ENCODE results near the gene NRP1. TPM values are rescaled to one million over a fixed set of nuclear protein-coding genes. Genes with fewer than 3 reads are reported as not detected.
A peak's percentile ranks its signal among the peaks of the same experiment; 100 is the strongest.

The NRP1 gene
- total and polyA plus RNA-seq, 4 donors = 19.2 to 221 (median 82.2) TPM

DNA sequence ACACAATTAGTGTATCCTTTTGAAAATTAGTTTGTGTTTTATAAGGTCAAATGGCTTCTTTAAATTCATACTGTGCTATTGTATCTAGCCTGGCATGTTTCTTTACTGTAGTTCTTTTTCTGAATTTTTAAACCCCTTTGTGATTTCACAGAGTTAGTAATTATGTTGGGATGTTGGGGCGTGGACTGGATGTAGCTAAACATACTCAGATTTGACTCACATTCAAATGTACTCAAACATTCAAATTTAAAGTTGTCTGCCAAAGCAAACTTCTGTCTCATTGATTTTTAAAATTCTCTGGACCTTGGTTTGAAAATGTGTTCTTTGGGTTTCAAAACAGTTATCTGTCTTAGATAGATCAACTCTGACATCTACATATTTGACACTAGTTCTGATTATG lies 7.2 kb upstream of the NRP1 start:
- 6 to 9% methylated on average over 1 of the region's 1 CpG for WGBS, 2 donors
- H3K9me3 ChIP-seq (ENCODE audit: control insufficient read depth, low read length) = no peaks in the 10 kb centered on the region
- no peaks in the 10 kb centered on the region for H3K36me3 ChIP-seq (ENCODE audit: control insufficient read depth in 1 of 2, insufficient read depth in 2 of 2, low read length in 1 of 2)
- no peak overlapping the region for H3K27ac ChIP-seq (ENCODE audit: low read depth in 1 of 2, low read length in 2 of 2)
- H3K4me3 ChIP-seq (ENCODE audit: low read length in 2 of 2) = no peak overlapping the region
- H3K27me3 ChIP-seq (ENCODE audit: control insufficient read depth in 1 of 2, insufficient read depth in 2 of 2, low read length in 1 of 2) = no peaks in the 10 kb centered on the region
- no peak for DNase-seq
- no peak for ATAC-seq (ENCODE audit: low FRiP score)
- H3K4me1 ChIP-seq (ENCODE audit: control insufficient read depth in 1 of 2, insufficient read depth in 2 of 2, low read length in 2 of 2) = no peaks in the 10 kb centered on the region
- intact Hi-C loops (cut with DNase I) = loop anchor here in 1 of 2 donors (5.0 kb wide), 1 partner anchor 81 kb away; no protein-coding TSS in a partner anchor

DNA sequence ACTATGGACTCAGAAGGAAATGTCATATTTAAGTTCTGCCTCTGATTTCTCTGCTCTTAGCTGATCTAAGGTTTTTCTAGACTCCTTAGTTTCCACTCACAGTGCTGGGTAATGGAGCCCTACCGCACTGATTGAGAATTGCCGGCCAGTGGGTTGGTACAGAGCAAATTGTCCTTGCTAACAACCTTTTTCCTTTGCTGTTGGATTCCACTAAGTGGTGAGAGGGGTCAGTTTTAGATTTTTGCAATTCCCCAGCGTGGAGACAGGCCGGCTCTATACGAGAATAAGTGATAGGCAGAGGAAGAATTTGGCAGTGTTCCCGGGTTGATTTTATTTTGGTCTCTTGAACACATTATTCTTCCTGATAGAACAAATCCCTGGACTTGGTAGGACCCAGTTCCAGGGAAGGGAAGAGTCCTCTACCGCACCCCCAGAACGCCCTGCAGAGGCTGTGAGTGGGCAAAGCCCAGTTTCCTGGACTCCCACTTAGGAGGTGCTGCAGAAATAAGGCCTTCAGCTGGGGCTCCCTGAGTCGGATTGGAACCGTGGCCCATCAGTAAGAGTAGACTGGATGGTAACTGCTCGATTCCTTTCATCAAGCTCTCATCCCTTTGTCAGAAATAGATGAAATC lies 3.0 kb upstream of the NRP1 start:
- Histone ChIP-seq H3K27me3 (ENCODE audit: control insufficient read depth in 1 of 2, insufficient read depth in 2 of 2, low read length in 1 of 2) (no peaks in the 10 kb centered on the region), H3K4me1 (ENCODE audit: control insufficient read depth in 1 of 2, insufficient read depth in 2 of 2, low read length in 2 of 2) (no peaks in the 10 kb centered on the region), H3K4me3 (ENCODE audit: low read length in 2 of 2) (peak overlapping the region; percentile 61 to 65), H3K36me3 (ENCODE audit: control insufficient read depth in 1 of 2, insufficient read depth in 2 of 2, low read length in 1 of 2) (no peaks in the 10 kb centered on the region), H3K9me3 (ENCODE audit: control insufficient read depth, low read length) (no peaks in the 10 kb centered on the region), H3K27ac (ENCODE audit: low read depth in 1 of 2, low read length in 2 of 2) (peak overlapping the region; percentile 15 to 65)
- DNase-seq = peak in 1 of 2 donors; percentile 59
- intact Hi-C loops (cut with DNase I) = loop anchor here (5.0 to 10.0 kb wide), 6 partner anchors 127 to 947 kb away; no protein-coding TSS in a partner anchor
- no peak for ATAC-seq (ENCODE audit: low FRiP score)
- 22 to 23% methylated on average over 11 of the region's 11 CpGs for WGBS, 2 donors

DNA sequence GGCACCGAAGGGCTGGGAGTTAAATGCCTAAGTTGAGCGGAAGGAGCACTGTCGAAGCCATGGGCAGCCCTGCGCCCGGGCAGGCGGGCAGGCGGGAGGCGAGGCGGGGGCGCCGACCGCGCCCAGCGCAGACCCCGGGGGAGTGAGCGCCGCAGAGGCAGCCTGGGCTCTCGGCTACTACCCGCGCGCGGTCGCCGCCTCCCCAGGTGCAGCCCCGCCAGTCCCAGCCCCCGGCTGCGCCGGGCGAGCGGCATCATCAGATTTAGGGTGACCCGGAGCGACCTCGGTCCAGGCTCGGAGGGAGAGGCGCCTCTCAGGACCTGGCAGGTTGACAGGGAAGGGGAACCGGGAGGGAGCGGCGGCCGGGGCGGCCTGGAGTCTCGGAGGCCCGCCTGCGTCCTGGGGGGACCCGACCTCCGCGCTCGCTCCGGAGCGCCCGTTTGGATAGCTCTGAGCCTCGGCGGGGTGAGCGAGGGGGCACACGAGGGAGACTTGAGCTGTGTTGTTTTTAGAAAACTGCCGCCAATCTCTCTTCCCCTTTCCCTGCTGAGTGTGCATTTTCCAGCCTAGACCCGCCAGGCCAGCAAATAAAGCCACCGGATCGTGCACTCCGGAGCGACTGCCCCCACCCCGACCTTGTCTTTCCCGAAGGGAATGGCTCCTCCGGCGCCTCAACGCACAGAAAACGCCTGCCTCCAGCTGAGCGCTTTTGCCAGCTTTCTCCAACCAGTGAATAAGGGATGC lies 2.3 kb upstream of the NRP1 start:
- H3K9me3 ChIP-seq (ENCODE audit: control insufficient read depth, low read length) = no peaks in the 10 kb centered on the region
- ATAC-seq (ENCODE audit: low FRiP score) (peak; percentile 27), DNase-seq (peak; percentile 79 to 85)
- H3K27me3 ChIP-seq (ENCODE audit: control insufficient read depth in 1 of 2, insufficient read depth in 2 of 2, low read length in 1 of 2) = no peaks in the 10 kb centered on the region
- H3K36me3 ChIP-seq (ENCODE audit: control insufficient read depth in 1 of 2, insufficient read depth in 2 of 2, low read length in 1 of 2) = no peaks in the 10 kb centered on the region
- peak overlapping the region; percentile 61 to 65 for H3K4me3 ChIP-seq (ENCODE audit: low read length in 2 of 2)
- peak overlapping the region; percentile 15 to 65 for H3K27ac ChIP-seq (ENCODE audit: low read depth in 1 of 2, low read length in 2 of 2)
- intact Hi-C loops (cut with DNase I) = loop anchor here (5.0 to 10.0 kb wide), 6 partner anchors 128 to 948 kb away; no protein-coding TSS in a partner anchor
- H3K4me1 ChIP-seq (ENCODE audit: control insufficient read depth in 1 of 2, insufficient read depth in 2 of 2, low read length in 2 of 2) = no peaks in the 10 kb centered on the region
- WGBS, 2 donors = 0 to 1% methylated on average over 60 to 67 of the region's 67 CpGs

DNA sequence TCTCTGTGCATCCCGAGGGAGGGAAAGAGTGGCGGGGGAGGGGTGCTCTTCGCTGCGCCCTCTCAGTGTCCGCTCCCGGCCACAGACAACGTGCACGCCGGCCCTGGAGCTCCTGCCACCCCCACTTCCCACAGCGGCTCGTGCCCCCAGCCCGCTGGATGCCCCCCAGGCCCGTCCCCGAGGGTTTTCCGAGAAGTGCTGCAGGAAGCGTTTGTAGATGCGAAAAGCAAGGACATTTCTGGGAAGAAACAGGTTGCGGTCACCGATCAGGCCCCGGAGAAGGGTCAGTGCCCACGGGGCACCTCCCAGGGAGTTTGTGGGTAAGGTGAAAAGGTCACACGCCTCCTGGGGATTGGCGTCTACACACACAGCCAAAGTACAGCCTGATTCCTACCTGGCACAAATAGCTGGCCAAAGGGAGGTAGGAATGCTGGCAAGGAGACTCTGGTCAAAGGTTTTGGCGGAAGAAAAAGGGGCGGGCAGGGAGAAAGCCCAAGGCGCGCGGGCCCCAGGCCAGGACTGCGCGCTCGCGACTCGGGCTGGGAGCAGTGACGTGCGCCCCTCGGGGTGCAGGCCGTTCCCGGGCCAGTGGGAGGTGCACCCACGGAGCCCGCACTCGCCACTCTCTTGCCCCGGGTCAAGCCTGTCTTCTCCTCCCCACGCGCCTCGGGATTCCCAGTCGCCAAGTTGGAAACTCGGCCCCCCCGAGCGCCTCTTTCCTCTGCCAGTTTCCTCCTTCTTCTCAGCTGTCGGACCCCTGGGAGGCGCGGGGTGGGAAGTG lies 1.5 kb upstream of the NRP1 start:
- intact Hi-C loops (cut with DNase I) = loop anchor here (5.0 to 10.0 kb wide), 6 partner anchors 129 to 949 kb away; no protein-coding TSS in a partner anchor
- H3K4me3 ChIP-seq (ENCODE audit: low read length in 2 of 2) = peak overlapping the region; percentile 61 to 65
- peaks cover 0 to 3% of the 10 kb centered on the region in 2 donors for H3K4me1 ChIP-seq (ENCODE audit: control insufficient read depth in 1 of 2, insufficient read depth in 2 of 2, low read length in 2 of 2)
- WGBS, 2 donors = 0% methylated on average over 39 to 52 of the region's 52 CpGs
- peak overlapping the region; percentile 10 to 71 for H3K27ac ChIP-seq (ENCODE audit: low read depth in 1 of 2, low read length in 2 of 2)
- H3K36me3 ChIP-seq (ENCODE audit: control insufficient read depth in 1 of 2, insufficient read depth in 2 of 2, low read length in 1 of 2) = no peaks in the 10 kb centered on the region
- ATAC-seq (ENCODE audit: low FRiP score) (peak; percentile 69), DNase-seq (peak; percentile 85 to 86)
- H3K27me3 ChIP-seq (ENCODE audit: control insufficient read depth in 1 of 2, insufficient read depth in 2 of 2, low read length in 1 of 2) = no peaks in the 10 kb centered on the region
- no peaks in the 10 kb centered on the region for H3K9me3 ChIP-seq (ENCODE audit: control insufficient read depth, low read length)

DNA sequence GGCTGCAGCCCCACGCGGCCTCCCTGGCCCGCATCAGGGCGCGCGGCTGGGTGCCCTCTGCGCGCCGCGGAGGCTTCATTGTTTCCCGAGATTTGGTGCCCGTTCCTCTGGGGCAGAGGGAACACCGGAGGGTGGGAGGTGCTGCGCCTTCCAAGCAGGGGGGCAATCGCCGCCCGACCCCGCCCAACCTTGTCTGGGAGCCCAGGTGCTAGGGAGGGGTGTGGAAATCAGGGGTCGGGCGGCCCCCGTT lies 1.0 kb upstream of the NRP1 start:
- intact Hi-C loops (cut with DNase I) = loop anchor here (5.0 to 10.0 kb wide), 6 partner anchors 129 to 949 kb away; no protein-coding TSS in a partner anchor
- DNase-seq (no peak), ATAC-seq (ENCODE audit: low FRiP score) (no peak)
- Histone ChIP-seq H3K9me3 (ENCODE audit: control insufficient read depth, low read length) (no peaks in the 10 kb centered on the region), H3K36me3 (ENCODE audit: control insufficient read depth in 1 of 2, insufficient read depth in 2 of 2, low read length in 1 of 2) (no peaks in the 10 kb centered on the region), H3K4me3 (ENCODE audit: low read length in 2 of 2) (peak overlapping the region; percentile 61 to 65), H3K27me3 (ENCODE audit: control insufficient read depth in 1 of 2, insufficient read depth in 2 of 2, low read length in 1 of 2) (no peaks in the 10 kb centered on the region), H3K4me1 (ENCODE audit: control insufficient read depth in 1 of 2, insufficient read depth in 2 of 2, low read length in 2 of 2) (peaks cover 0 to 3% of the 10 kb centered on the region in 2 donors), H3K27ac (ENCODE audit: low read depth in 1 of 2, low read length in 2 of 2) (peak overlapping the region; percentile 36 to 71)
- WGBS, 2 donors = 0 to 4% methylated on average over 7 to 21 of the region's 21 CpGs

DNA sequence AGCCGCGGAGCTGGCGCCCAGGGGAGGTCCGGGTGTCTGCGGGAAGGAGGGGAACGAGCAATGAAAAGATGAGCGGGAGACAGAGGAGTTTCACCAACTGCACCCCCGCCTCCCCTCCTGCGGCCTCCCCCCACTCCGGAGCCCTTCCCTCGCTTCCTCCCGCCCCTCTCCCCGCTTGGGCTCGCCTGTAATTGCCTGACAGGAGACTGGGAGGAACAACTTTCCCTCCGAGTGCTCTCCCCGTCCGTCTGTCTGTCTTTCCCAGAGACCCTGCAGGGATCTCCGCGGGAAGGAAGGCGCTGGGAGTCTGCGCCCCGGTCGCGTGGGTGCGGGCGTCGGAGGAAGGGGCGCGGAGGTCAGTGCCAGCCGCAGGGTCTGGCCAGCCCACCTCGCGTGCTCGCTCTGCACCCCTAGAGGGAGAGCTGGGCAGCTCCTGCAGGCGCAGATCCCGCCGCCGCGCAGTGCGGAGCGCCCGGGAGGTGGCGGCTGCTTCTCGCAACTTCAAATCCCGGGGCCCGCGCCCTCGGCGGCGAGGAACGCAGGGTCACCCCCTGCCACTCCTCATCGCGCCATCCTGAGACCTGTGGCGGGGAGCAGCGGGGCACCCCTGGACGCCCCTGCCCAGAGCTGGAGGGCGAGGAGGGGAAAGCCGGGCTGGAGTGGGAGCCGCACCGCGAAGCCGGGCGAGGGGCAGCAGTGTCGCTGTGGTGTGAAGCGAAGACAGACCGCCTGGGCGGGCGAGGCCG lies 511 bp upstream of the NRP1 start:
- intact Hi-C loops (cut with DNase I) = loop anchor here (5.0 to 10.0 kb wide), 10 partner anchors 48 to 1302 kb away; no protein-coding TSS in a partner anchor
- Histone ChIP-seq H3K4me3 (ENCODE audit: low read length in 2 of 2) (peak overlapping the region; percentile 61 to 65), H3K4me1 (ENCODE audit: control insufficient read depth in 1 of 2, insufficient read depth in 2 of 2, low read length in 2 of 2) (peaks cover 0 to 3% of the 10 kb centered on the region in 2 donors), H3K36me3 (ENCODE audit: control insufficient read depth in 1 of 2, insufficient read depth in 2 of 2, low read length in 1 of 2) (no peaks in the 10 kb centered on the region), H3K27me3 (ENCODE audit: control insufficient read depth in 1 of 2, insufficient read depth in 2 of 2, low read length in 1 of 2) (no peaks in the 10 kb centered on the region), H3K27ac (ENCODE audit: low read depth in 1 of 2, low read length in 2 of 2) (peak overlapping the region; percentile 36 to 71), H3K9me3 (ENCODE audit: control insufficient read depth, low read length) (no peaks in the 10 kb centered on the region)
- ATAC-seq (ENCODE audit: low FRiP score) (peak; percentile 89), DNase-seq (peak; percentile 89 to 92)
- 0% methylated on average over 53 to 68 of the region's 68 CpGs for WGBS, 2 donors

DNA sequence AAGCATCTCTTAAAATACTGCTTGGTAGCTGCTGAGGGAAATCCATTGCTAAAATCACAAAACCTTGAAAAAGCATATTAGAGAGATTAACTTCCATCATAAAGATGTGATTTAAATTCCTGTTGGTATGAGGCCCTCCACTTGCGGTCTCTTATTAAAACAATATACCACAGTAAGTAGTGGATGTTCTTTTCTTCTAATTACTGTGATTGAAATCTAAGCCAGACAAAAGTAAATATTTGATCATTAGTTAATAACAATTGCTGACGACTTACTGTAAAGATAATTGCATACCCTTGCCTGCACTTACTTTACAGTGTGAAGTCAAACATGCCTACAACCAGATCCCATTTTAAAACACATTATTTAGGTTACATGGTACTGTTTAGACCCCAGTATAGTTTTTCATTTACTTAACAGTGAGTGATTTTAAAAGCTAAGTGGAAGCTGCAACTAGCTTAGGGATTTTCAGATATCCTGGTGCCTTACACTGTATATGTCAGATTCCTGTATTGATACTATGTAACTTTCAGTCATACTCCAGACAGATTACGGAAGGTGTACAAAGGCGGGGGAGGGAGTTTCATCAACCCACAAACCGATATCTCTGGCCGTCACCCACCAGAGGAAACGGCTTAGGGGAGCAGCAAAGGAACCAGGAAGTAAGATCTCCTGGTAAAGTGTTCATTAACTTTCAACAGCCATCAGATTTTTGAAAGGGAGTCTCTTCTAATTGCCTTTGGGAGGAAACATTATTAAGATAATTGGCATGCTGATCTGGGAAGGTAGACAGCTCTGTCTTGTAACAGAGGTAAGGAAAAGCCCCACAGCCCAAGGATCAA lies 986 bp downstream of the NRP1 start:
- Histone ChIP-seq H3K36me3 (ENCODE audit: control insufficient read depth in 1 of 2, insufficient read depth in 2 of 2, low read length in 1 of 2) (no peaks in the 10 kb centered on the region), H3K9me3 (ENCODE audit: control insufficient read depth, low read length) (no peaks in the 10 kb centered on the region), H3K27ac (ENCODE audit: low read depth in 1 of 2, low read length in 2 of 2) (peak overlapping the region; percentile 10 to 87), H3K4me3 (ENCODE audit: low read length in 2 of 2) (peak overlapping the region; percentile 42 to 65), H3K4me1 (ENCODE audit: control insufficient read depth in 1 of 2, insufficient read depth in 2 of 2, low read length in 2 of 2) (peaks cover 0 to 3% of the 10 kb centered on the region in 2 donors), H3K27me3 (ENCODE audit: control insufficient read depth in 1 of 2, insufficient read depth in 2 of 2, low read length in 1 of 2) (no peaks in the 10 kb centered on the region)
- no peak for ATAC-seq (ENCODE audit: low FRiP score)
- WGBS, 2 donors = 1% methylated on average over 7 of the region's 7 CpGs
- no peak for DNase-seq
- intact Hi-C loops (cut with DNase I) = loop anchor here (5.0 to 10.0 kb wide), 9 partner anchors 46 to 1304 kb away; no protein-coding TSS in a partner anchor
